ENCODE results near the gene SLC14A1. TPM values are rescaled to one million over a fixed set of nuclear protein-coding genes. Genes with fewer than 3 reads are reported as not detected.

Gene SLC14A1
- total and polyA plus RNA-seq, 10 of the 15 experiments (the other 5 are each of a cell fraction or from before 2014, with no cell fraction given), result 0.06 to 0.67 (median 0.10) TPM; not detected in 2

- CTCF ChIA-PET, result interaction anchor here (0.8 to 10.4 kb wide), 16 partner anchors 9 to 386 kb away, joined by 3 to 189 read pairs (median 4); no protein-coding TSS in a partner anchor
- peak overlapping the region; percentile 71 for H3K9ac ChIP-seq (ENCODE audit: control insufficient read depth, insufficient read depth, low read length)
- SMC1A ChIA-PET (ENCODE audit: uncharacterized antibody, unreplicated experiment), result interaction anchor here (0.9 to 8.8 kb wide), 10 partner anchors 14 to 251 kb away, joined by 3 to 143 read pairs (median 5); partner anchors contain the start of gene SLC14A1
- H3K27me3 ChIP-seq (replicated peaks in 1 of 2; ENCODE audit: control insufficient read depth in 2 of 2, insufficient read depth in 2 of 2, low read length in 1 of 2), result no peaks in the 10 kb centered on the region
- in situ Hi-C loops (cut with MboI), result no loop called here
- H3K9me3 ChIP-seq (replicated peaks; ENCODE audit: control insufficient read depth, insufficient read depth, low read length), result no peaks in the 10 kb centered on the region
- H3K4me3 ChIP-seq, result peak overlapping the region; percentile 49; the same call in 1 of the 2 replicates
- no peaks in the 10 kb centered on the region for H4K20me1 ChIP-seq (ENCODE audit: control insufficient read depth, insufficient read depth)
- RAD21 ChIA-PET (ENCODE audit: unreplicated experiment), result interaction anchor here (0.8 to 6.6 kb wide), 11 partner anchors 12 to 1993 kb away, joined by 3 to 132 read pairs (median 4); no protein-coding TSS in a partner anchor
- H3K79me2 ChIP-seq (ENCODE audit: control insufficient read depth, insufficient read depth, low read length), result no peaks in the 10 kb centered on the region
- 2% methylated on average over 7 of the region's 7 CpGs for WGBS (ENCODE audit: insufficient coverage, insufficient replicate concordance, low lambda C conversion rate, missing lambda C conversion rate)
- intact Hi-C loops (cut with micrococcal nuclease; ENCODE audit: unreplicated experiment), result loop anchor here (1.0 kb wide), 2 partner anchors 22 to 188 kb away; no protein-coding TSS in a partner anchor
- FAIRE-seq (no peak), DNase-seq (ENCODE audit: low read depth, low spot score) (no peak), ATAC-seq (peak; percentile 88)
- H2AFZ ChIP-seq (ENCODE audit: control insufficient read depth, low read depth, low read length), result peak overlapping the region; percentile 86
- peaks cover 35% of the 10 kb centered on the region for H3K4me1 ChIP-seq (ENCODE audit: control insufficient read depth, insufficient read depth, low read length)
- BruUV-seq (replicated peaks), result no TSS peak
- no peaks in the 10 kb centered on the region for H3K36me3 ChIP-seq (ENCODE audit: control insufficient read depth in 2 of 2, insufficient read depth in 2 of 2, low read length in 1 of 2)
- peak overlapping the region; percentile 82 for H3K27ac ChIP-seq (ENCODE audit: control insufficient read depth, insufficient read depth)
- POLR2A ChIA-PET, result interaction anchor here (0.7 to 4.1 kb wide), 3 partner anchors 21 to 193 kb away, joined by 3 to 39 read pairs (median 3); no protein-coding TSS in a partner anchor
- peak overlapping the region; percentile 97 for H3K4me2 ChIP-seq (ENCODE audit: control insufficient read depth, insufficient read depth)
- TF ChIP-seq ZNF592 (IDR thresholded peaks at IDR 0.05) (no peak), ATF2 (IDR thresholded peaks at IDR 0.05; ENCODE audit: low read length) (no peak), NFXL1 (IDR thresholded peaks at IDR 0.05; ENCODE audit: borderline replicate concordance) (no peak), ZSCAN29 (IDR thresholded peaks at IDR 0.05) (no peak), HDGF (IDR thresholded peaks at IDR 0.05) (peak; percentile 86), RAD51 (IDR thresholded peaks at IDR 0.05) (no peak), CBFB (IDR thresholded peaks at IDR 0.05; ENCODE audit: low read depth) (peak; percentile 61; the same call in 1 of the 2 replicates), SMC3 (IDR thresholded peaks at IDR 0.05; ENCODE audit: borderline replicate concordance, low read length) (no peak), GABPA (IDR thresholded peaks at IDR 0.05; ENCODE audit: low read depth) (no peak), PRDM15 (CRISPR knock-in tag; IDR thresholded peaks at IDR 0.05) (no peak), ZNF217 (IDR thresholded peaks at IDR 0.05) (no peak), SP1 (IDR thresholded peaks at IDR 0.05; ENCODE audit: low read depth, low read length) (no peak), BACH1 (IDR thresholded peaks at IDR 0.05; ENCODE audit: borderline replicate concordance) (no peak), YY1 (IDR thresholded peaks at IDR 0.05; ENCODE audit: low read depth, low read length) (peak; percentile 49; the same call in 1 of the 2 replicates), SREBF2 (IDR thresholded peaks at IDR 0.05; ENCODE audit: low read length) (no peak)
These were observed 36.9 kb upstream of the SLC14A1 start for GRCh38 chr18:45686891-45687611.
